Measurements from ENCODE around the gene ATP9B.

GRCh38 chr18:79200546-79201268 lies 131.5 kb downstream of the ATP9B start:
- TF ChIP-seq EZH2phosphoT487 (IDR thresholded peaks at IDR 0.05; ENCODE audit: borderline replicate concordance, low read length) (no peak), CTCF (conservative IDR thresholded peaks at IDR 0.05; ENCODE audit: low read depth, low read length) (no peak), EZH2 (IDR thresholded peaks at IDR 0.05; ENCODE audit: low read length, unreplicated experiment) (no peak)

All from PC-3 (cell line).